Activated T-cell treated with anti-CD3 and anti-CD28 coated beads, Interleukin-2, amount 50 U/mL, for 1 hour (primary cell): ENCODE data around the gene PHLDB3.
A peak's percentile ranks its signal among the peaks of the same experiment; 100 is the strongest.
"Not testable (repeated sequence)": the region's sequence is repeated elsewhere in the genome, so short reads cannot be mapped to it uniquely, and the experiment has no call there.

Source experiments
- DNase-seq: peaks from one replicate; pipeline ENCODE4 v3.0.0-alpha.2; 2020

Gene PHLDB3

GRCh38 chr19:43466793-43467192, 37.8 kb downstream of the PHLDB3 start:
- DNase-seq, result no peak

- no peak for DNase-seq
These were observed 39.0 kb downstream of the PHLDB3 start, which contains the start of gene LYPD3 for GRCh38 chr19:43465468-43466120. TSS of gene LYPD3 (minus strand) at chr19:43465608. CDS start at chr19:43465571, 37 bp downstream.

- DNase-seq, result no peak
These were observed 40.3 kb downstream of the PHLDB3 start for GRCh38 chr19:43464134-43464775.

GRCh38 chr19:43463381-43464133, 41.0 kb downstream of the PHLDB3 start:
- DNase-seq, result peak; percentile 99

GRCh38 chr19:43462785-43463380, 41.7 kb downstream of the PHLDB3 start:
- no peak for DNase-seq

DNA sequence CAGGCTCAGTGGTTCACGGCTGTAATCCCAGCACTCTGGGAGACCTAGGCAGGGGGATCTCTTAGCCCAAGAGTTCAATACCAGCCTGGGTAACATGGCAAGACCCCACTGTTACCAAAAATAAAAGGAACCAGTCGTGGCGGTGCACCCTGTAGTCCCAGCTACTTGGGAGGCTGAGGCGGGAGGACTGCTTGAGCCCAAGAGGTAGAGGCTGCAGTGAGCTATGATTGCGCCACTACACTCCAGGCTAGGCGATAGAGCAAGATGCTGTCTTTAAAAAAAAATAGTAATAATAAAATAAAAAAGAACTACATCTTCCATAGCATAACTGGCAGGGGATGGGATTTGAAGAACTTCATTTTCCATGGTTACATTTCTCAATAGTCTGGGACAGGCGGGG, 42.2 kb downstream of the PHLDB3 start:
- no peak for DNase-seq

GRCh38 chr19:43461303-43461702, 43.2 kb downstream of the PHLDB3 start:
- no peak for DNase-seq

- DNase-seq, result no peak
These were observed 44.1 kb downstream of the PHLDB3 start for GRCh38 chr19:43460362-43461016.

GRCh38 chr19:43457809-43458208, 46.7 kb downstream of the PHLDB3 start:
- no peak for DNase-seq

DNA sequence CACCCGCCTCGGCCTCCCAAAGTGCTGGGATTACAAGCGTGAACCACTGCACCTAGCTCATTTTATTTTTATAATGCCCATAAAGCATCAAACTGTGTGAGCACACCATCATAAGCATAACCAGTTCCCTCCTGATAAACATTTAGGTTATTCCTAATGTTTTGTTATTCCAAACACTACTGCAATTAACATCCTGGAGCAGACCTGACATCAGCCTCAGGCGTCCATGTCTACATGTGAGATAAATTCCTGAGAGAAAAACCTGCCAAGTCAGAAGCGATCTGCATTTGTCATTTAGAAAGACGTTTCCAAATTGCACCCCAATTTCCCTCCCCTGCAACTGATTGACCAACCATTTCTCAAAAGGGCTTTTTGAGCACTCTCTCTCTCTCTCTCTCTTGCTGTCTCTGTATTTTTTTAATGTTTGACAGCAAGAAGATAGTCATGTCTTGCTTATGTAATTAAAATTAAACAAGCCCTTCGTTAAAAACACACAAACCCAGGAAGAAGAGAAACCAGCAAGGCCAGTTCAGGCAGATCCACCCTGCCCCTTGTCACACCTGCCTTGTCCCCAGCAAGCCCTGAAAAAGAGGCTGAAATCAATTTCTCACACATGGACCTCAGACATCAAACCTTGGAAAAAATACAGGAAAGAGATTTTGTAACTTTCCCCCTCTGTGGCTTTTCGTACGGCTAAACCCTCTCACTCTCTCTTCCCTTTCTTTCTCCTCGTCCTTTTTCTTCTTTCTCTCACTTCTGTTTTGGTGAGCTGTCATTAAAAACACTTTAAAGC, 49.0 kb downstream of the PHLDB3 start:
- no peak for DNase-seq

DNA sequence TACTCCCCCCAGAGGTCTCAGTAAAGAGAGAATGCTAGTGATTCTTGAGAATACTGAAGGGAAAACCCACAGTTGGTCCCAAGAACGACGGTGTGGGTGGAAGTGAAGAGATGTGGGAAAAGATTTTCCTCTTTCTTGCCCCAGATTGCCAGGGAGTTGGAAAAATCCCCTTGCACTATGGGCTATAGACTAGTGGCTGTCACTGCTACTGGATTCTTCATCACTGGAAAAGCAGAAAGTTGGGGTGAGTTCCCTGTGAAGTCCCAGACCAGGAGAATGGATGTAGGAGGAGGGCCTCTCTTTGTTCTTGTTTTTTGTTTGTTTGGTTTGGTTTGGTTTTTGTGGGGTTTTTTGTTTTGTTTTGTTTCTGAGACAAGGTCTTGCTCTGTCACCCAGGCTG, 50.5 kb downstream of the PHLDB3 start:
- no peak for DNase-seq

- no peak for DNase-seq
These were observed 52.0 kb downstream of the PHLDB3 start for GRCh38 chr19:43452582-43452981.

GRCh38 chr19:43450545-43450997, 54.0 kb downstream of the PHLDB3 start:
- no peak for DNase-seq

DNA sequence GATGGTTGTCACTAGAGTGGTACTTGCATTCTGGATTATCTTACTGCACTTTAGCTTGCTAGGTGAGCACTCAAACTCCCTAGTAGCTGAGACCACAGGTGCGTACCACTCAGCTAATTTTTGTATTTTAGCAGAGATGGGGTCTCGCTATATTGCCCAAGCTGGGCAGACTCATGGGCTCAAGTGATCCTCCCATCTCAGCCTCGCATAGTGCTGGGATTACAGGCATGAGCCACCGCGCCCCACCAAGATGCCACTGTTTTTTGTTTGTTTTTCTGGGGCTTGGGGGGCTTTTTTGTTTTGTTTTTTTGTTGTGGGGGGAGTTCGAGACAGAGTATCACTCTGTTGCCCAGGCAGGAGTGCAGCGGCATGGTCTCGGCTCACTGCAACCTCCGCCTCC, 56.9 kb downstream of the PHLDB3 start:
- DNase-seq, result no peak

DNA sequence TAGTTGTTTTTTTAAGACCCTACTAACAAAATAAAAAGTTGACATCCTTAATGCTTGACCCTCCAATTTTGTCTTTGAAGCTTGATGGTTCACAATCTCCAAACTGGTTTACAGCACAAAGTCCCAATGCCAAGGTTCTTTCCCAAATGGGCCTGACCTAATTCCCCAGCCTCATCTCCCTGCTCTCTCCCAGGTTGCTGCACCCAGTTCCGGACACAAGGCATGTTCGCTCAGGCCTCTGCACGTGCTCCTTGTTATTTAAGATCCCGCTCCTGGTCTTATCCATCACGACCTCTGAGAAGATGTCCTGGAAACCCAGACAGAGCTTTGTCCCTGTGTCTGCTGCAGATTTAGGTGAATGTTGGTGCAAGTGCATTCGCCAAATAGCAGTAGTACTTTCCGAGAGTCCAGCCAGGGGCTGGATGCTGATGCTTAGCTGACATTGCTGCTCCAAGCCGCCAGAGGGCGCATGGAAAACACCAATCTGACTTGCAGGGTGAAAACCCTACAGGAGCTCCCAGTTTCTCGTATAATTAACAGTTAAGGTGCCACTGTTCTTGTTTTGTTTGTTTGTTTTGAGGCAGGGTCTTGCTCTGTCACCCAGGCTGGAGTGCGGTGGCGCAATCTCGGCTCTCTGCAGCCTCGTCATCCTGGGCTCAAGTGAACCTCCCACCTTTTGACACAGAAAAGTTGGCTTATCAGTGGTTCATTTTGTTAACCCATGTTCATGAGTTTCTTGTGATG, 57.6 kb downstream of the PHLDB3 start:
- DNase-seq, result peak; percentile 84

DNA sequence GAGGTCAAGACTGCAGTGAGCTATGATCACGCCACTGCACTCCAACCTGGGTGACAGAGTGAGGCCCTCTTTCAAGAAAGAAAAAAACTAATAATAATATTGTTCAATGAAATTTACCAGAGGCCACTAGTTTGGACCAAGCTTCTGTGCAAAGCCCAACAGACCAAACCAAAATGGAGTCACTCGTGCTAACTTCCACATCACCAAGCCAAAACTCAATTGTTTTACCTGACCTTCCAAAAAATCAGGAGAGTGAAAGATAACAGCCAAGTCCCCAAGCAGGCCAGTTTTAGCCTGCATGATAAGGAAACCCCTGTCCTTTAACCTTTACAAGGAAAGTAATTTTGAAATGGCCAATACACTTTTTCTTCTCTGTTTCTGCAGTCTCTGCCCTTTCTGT, 59.1 kb downstream of the PHLDB3 start:
- DNase-seq, result no peak

DNA sequence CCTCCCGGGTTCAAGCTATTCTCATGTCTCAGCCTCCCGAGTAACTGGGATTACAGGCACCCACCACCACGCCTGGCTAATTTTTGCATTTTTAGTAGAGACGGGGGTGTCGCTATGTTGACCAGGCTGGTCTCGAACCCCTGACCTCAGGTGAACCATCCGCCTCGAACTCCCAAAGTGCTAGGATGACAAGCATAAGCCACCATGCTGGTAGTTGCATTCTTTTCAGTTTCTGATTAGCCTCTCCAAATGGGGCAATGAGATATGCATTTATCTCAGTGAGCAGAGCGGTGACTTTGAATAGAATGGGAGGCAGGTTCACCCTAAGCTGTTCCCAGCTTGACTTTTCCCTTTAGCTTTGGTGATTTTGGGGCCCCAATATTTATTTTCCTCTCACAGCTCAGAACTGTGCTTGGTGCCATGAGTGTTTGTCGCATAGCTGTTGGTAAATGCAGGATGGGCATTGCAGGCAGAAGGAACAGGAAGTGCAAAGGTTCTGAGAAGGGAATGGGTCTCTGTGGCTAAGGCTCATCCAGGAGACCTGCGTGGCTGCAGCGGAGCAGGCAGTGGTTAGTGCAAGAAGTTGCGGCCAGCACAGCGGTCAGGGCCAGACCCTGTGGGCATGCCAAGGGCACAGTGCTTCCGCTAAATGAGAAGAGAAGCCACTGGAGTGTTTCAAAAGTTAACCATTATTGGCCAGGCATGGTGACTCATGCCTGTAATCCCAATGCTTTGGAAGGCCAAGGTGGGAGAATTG, 59.8 kb downstream of the PHLDB3 start:
- no peak for DNase-seq

DNA sequence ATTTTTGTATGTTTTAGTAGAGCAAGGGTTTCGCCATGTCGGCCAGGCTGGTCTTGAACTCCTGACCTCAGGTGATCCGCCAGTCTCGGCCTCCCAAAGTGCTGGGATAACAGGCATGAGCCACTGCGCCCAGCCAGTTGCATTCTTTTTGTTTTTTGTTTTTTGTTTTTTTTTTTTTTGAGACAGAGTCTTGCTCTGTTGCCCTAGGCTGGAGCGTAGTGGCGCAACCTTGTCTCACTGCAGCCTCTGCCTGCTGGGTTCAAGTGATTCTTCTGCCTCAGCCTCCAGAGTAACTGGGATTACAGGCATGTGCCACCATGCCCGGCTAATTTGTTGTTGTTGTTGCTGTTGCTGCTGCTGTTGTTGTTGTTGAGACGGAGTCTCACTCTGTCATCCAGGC, 60.5 kb downstream of the PHLDB3 start:
- not testable (repeated sequence) for DNase-seq

DNA sequence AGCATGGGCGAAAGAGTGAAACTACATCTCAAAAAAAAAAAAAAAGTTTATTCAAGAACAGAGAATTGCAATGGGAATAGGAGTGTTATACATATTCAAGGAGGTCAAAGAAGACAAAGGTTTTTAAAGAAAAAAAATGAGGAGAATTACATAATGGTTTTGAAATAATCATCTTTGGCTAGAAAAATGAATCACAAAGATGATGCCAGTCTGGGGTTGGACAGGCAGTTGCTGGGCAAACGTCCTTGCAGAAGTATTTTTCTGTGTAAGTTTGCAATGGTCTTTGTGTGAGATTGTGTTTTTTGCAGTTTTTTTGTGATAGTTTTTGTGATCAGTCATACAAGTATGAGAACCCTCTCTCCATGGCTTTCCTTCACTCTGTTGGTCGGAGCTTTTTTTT, 62.8 kb downstream of the PHLDB3 start:
- DNase-seq, result no peak

DNA sequence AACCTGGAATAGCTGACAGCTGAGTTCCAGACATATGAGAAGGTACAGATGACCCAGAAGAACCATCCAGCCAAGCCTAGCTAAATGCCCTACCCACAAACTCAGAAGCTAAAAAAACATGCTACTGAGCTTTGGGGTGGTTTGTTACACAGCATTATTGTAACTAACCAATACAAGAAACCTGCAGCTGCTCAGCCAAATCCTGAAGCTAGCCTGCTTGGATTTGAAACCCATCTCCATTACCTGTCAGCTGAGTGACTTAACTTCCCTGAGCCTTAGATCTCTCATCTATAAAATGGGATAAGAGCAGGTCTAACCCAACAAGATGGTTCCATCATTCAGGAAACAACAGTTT, 64.9 kb downstream of the PHLDB3 start:
- no peak for DNase-seq
